Nephron progenitor cell (in vitro differentiated cells): ENCODE data around the gene STAP2.

Experiments used
- DNase-seq: peaks from one replicate; pipeline ENCODE4 v3.0.0; 2021
- H3K27ac Mint-ChIP-seq: 2 replicates; pipeline ENCODE4 v1.8.0; 2021; ENCODE audit warnings: mild to moderate bottlenecking, moderate library complexity, mixed read lengths
- H3K27me3 Mint-ChIP-seq: 2 replicates; pipeline ENCODE4 v1.8.0; 2021; ENCODE audit warnings: mild to moderate bottlenecking, low read depth, mixed read lengths; ENCODE audit not compliant: poor library complexity
- H3K36me3 Mint-ChIP-seq: 2 replicates; pipeline ENCODE4 v1.8.0; 2021; ENCODE audit warnings: low read depth, mixed read lengths
- H3K4me1 Mint-ChIP-seq: 2 replicates; pipeline ENCODE4 v1.8.0; 2021; ENCODE audit warnings: mixed read lengths
- H3K4me3 Mint-ChIP-seq: 2 replicates; pipeline ENCODE4 v1.8.0; 2021; ENCODE audit warnings: mild to moderate bottlenecking, moderate library complexity, mixed read lengths
- H3K9me3 Mint-ChIP-seq: 2 replicates; pipeline ENCODE4 v1.8.0; 2021; ENCODE audit warnings: mild to moderate bottlenecking, moderate library complexity, mixed read lengths
- TF ChIP-seq, protein P1 (sequence below): fragments of 200-600 bp; sonication (generic); IDR thresholded peaks from 2 replicates; pipeline ENCODE4 v1.5.0; 2021; ENCODE audit warnings: antibody characterized with exemption

The STAP2 gene

GRCh38 chr19:4322942-4323665, 15.5 kb downstream of the STAP2 start:
- Mint-ChIP-seq H3K27me3 (peaks cover 40% of the 10 kb centered on the region), H3K4me1 (peaks cover 19% of the 10 kb centered on the region), H3K9me3 (peaks cover 31% of the 10 kb centered on the region), H3K4me3 (no peak overlapping the region), H3K36me3 (peaks cover 27% of the 10 kb centered on the region), H3K27ac (no peak overlapping the region)
- DNase-seq = no peak
- TF ChIP-seq, protein P1, sequence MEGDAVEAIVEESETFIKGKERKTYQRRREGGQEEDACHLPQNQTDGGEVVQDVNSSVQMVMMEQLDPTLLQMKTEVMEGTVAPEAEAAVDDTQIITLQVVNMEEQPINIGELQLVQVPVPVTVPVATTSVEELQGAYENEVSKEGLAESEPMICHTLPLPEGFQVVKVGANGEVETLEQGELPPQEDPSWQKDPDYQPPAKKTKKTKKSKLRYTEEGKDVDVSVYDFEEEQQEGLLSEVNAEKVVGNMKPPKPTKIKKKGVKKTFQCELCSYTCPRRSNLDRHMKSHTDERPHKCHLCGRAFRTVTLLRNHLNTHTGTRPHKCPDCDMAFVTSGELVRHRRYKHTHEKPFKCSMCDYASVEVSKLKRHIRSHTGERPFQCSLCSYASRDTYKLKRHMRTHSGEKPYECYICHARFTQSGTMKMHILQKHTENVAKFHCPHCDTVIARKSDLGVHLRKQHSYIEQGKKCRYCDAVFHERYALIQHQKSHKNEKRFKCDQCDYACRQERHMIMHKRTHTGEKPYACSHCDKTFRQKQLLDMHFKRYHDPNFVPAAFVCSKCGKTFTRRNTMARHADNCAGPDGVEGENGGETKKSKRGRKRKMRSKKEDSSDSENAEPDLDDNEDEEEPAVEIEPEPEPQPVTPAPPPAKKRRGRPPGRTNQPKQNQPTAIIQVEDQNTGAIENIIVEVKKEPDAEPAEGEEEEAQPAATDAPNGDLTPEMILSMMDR = no peak

DNA sequence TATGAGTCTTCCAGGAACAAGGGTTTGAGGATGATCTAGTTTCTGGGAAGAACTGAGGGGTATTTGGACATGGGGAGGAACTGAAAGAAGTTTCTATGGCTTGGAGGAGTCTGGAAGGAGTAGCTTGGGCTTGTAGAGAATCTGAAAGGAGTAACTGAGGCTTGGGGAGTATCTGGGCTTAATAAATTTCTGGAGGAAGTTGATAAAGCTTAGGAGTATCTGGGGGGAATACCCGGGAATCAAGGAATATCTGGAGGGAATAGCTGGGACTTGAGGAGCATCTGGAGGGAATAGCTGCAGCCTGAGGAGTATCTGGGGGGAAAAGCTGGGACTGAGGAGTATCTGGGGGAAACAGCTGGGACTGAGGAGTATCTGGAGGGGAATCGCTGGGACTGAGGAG, 18.2 kb downstream of the STAP2 start:
- peaks cover 45% of the 10 kb centered on the region for H3K36me3 Mint-ChIP-seq
- no peak for DNase-seq
- peaks cover 31% of the 10 kb centered on the region for H3K9me3 Mint-ChIP-seq
- TF ChIP-seq, protein P1 = no peak
- H3K4me1 Mint-ChIP-seq = no peaks in the 10 kb centered on the region
- H3K27ac Mint-ChIP-seq = no peak overlapping the region
- peaks cover 15% of the 10 kb centered on the region for H3K27me3 Mint-ChIP-seq
- H3K4me3 Mint-ChIP-seq = no peak overlapping the region

DNA sequence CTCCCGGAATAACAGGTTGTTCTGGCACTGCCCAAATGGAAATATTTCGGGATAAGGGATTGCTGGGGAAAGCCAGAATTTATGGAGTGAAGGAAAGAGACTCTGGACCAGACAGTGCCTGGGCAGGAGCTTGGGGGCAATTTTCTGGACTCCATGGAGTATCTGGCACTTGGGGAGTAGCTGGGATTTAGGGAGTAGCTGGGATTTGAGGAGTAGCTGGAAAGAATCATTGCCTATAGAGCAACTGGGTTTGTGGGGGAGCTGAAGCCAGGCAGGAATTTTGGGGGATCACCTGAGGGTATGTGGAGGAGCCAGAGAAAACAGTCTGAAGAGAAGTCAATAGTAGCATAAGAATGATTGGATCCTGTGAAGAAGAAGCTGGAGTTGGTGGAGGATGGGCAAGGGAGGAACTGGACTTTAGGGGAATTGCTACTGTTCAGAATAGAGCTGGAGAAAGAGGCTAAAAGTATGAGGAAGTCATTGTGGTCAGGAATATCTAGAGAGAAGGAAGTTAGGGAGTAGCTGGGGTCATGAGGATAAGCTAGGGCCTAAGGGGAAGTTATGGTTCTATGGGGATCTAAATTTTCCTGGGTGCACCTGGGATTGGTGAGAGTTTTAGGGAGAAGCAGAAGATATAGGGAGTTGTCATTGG, 19.4 kb downstream of the STAP2 start:
- peaks cover 8% of the 10 kb centered on the region for H3K27me3 Mint-ChIP-seq
- H3K4me3 Mint-ChIP-seq = no peak overlapping the region
- no peak for DNase-seq
- TF ChIP-seq, protein P1 = no peak
- peaks cover 31% of the 10 kb centered on the region for H3K9me3 Mint-ChIP-seq
- H3K27ac Mint-ChIP-seq = no peak overlapping the region
- peaks cover 54% of the 10 kb centered on the region for H3K36me3 Mint-ChIP-seq
- no peaks in the 10 kb centered on the region for H3K4me1 Mint-ChIP-seq

DNA sequence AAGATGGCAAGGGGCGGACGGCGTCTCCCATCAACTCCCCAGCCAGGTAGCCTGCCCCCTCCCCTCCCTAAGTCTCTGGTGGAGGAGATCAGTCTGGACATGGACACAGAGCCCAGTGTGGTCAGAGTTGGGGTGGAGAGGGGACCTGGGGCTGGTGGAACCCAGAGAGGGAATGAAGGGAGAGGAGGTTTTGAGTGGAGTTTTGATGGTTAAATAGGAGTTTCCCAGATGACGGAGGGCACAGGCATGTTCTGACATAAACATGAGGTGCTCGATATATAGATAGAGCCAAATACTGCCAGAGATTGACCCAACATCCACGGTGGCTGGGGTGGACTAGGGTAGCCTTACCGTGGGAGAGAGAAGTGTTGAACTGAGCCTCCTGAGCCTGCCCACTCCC, 20.2 kb downstream of the STAP2 start:
- no peak overlapping the region for H3K4me3 Mint-ChIP-seq
- H3K27me3 Mint-ChIP-seq = peaks cover 8% of the 10 kb centered on the region
- H3K36me3 Mint-ChIP-seq = peaks cover 56% of the 10 kb centered on the region
- no peak overlapping the region for H3K27ac Mint-ChIP-seq
- H3K9me3 Mint-ChIP-seq = peaks cover 31% of the 10 kb centered on the region
- H3K4me1 Mint-ChIP-seq = no peaks in the 10 kb centered on the region
- no peak for DNase-seq
- TF ChIP-seq, protein P1 = no peak

DNA sequence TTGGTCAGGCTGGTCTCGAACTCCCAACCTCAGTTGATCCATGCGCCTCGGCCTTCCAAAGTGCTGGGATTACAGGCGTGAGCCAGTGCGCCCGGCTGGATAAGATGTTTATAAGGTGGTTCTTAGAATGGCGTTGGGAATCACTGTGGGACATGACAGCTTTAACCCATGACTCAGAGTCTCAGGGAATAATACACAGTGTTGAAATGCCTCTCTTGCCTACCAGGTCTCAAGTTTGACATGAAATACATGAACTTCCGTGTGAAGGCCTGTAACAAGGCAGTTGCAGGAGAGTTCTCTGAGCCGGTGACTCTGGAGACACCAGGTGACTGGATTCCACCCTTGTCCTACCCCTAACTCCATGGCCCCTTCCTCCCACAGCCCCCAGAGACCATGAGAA, 21.7 kb downstream of the STAP2 start:
- peaks cover 26% of the 10 kb centered on the region for H3K9me3 Mint-ChIP-seq
- TF ChIP-seq, protein P1 = no peak
- no peak overlapping the region for H3K4me3 Mint-ChIP-seq
- peaks cover 64% of the 10 kb centered on the region for H3K36me3 Mint-ChIP-seq
- H3K4me1 Mint-ChIP-seq = no peaks in the 10 kb centered on the region
- H3K27ac Mint-ChIP-seq = no peak overlapping the region
- no peak for DNase-seq
- peaks cover 8% of the 10 kb centered on the region for H3K27me3 Mint-ChIP-seq
